Stimulated activated CD8-positive, alpha-beta memory T cell treated with anti-CD3 and anti-CD28 coated beads, Interleukin-2, amount 100 ng/mL, for 1 hour (primary cell): ENCODE measurements around the gene FANCG.
A peak's percentile ranks its signal among the peaks of the same experiment; 100 is the strongest.

Experiments
- DNase-seq, 2 donors: peaks; one replicate each; pipeline ENCODE4 v3.0.0-alpha.2; 2020; ENCODE audit warnings: low read depth in 2 of 2

FANCG gene

GRCh38 chr9:35060548-35061207 lies 19.1 kb downstream of the FANCG start:
- DNase-seq, result no peak

- no peak for DNase-seq
Observed at GRCh38 chr9:35059438-35059837, 20.3 kb downstream of the FANCG start.

- no peak for DNase-seq
Observed at GRCh38 chr9:35057271-35057620, 22.5 kb downstream of the FANCG start.

GRCh38 chr9:35056571-35057270 lies 23.0 kb downstream of the FANCG start:
- no peak for DNase-seq

- DNase-seq, result no peak
Observed at GRCh38 chr9:35054871-35055644, 24.7 kb downstream of the FANCG start.

GRCh38 chr9:35054185-35054835 lies 25.4 kb downstream of the FANCG start:
- DNase-seq, result no peak

GRCh38 chr9:35051069-35051967 lies 28.4 kb downstream of the FANCG start:
- peak in 1 of 2 donors; percentile 19 for DNase-seq

GRCh38 chr9:35048511-35048910 lies 31.2 kb downstream of the FANCG start:
- no peak for DNase-seq

GRCh38 chr9:35044071-35044470 lies 35.7 kb downstream of the FANCG start:
- DNase-seq, result no peak

GRCh38 chr9:35042891-35043545 lies 36.7 kb downstream of the FANCG start:
- DNase-seq, result no peak

GRCh38 chr9:35042081-35042604 lies 37.6 kb downstream of the FANCG start:
- DNase-seq, result no peak

- DNase-seq, result peak in 1 of 2 donors; percentile 8
Observed at GRCh38 chr9:35035851-35036701, 43.7 kb downstream of the FANCG start.

GRCh38 chr9:35033101-35033500 lies 46.6 kb downstream of the FANCG start:
- DNase-seq, result no peak

- no peak for DNase-seq
Observed at GRCh38 chr9:35029852-35030251, 49.9 kb downstream of the FANCG start.

- DNase-seq, result no peak
Observed at GRCh38 chr9:35029241-35029640, 50.5 kb downstream of the FANCG start.

GRCh38 chr9:35028341-35028740 lies 51.4 kb downstream of the FANCG start:
- DNase-seq, result no peak

GRCh38 chr9:35027860-35028259 lies 51.9 kb downstream of the FANCG start:
- no peak for DNase-seq

- DNase-seq, result no peak
Observed at GRCh38 chr9:35027374-35027773, 52.4 kb downstream of the FANCG start.

- no peak for DNase-seq
Observed at GRCh38 chr9:35026671-35027070, 53.1 kb downstream of the FANCG start.
